ENCODE results near the gene ZRANB3. TPM values are rescaled to one million over a fixed set of nuclear protein-coding genes. Genes with fewer than 3 reads are reported as not detected.

The ZRANB3 gene
- total and polyA plus RNA-seq, 2 donors (not counting 3 experiments of a cell fraction or from before 2014, with no cell fraction given) = 2.2 to 6.0 TPM

DNA sequence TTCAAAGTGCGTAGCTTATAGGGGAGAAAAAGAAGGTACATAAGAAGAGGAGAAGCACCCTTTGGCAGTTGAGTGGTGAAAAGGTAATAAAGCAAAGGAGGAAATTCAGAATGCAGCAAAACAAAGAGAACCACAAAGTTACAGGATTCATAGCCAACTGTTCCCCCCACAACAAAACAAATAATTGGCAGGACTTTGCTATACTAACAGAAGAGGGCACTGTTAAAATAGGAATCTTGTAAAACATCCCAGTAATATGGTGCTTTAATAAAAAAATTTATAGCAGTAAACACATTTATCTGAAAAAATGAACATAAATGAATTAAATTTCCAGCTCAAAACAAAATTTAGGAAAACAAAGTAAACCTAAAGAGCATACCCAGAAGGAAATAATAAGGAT is 42.6 kb upstream of the ZRANB3 start:
- no TSS peak for BruUV-seq (replicated peaks)

More for the DNA sequence above, 42.6 kb upstream of the ZRANB3 start:
- intact Hi-C loops (cut with micrococcal nuclease) (no loop called here), dilution Hi-C loops (cut with MboI; ENCODE audit: extremely low pct_ligation_motif_present, low sequenced_read_pairs) (no loop called here)
- Histone ChIP-seq H4K20me1 (replicated peaks; ENCODE audit: control insufficient read depth, extremely low read depth, insufficient read depth, low read length) (no peaks in the 10 kb centered on the region), H3K27ac (ENCODE audit: insufficient read depth, low read depth, low read length) (no peak overlapping the region), H3K9me3 (replicated peaks; ENCODE audit: control insufficient read depth, insufficient read depth, low read length) (no peaks in the 10 kb centered on the region), H3K9me1 (replicated peaks; ENCODE audit: control insufficient read depth, extremely low read depth, insufficient read depth, low read length) (no peaks in the 10 kb centered on the region), H3K4me2 (ENCODE audit: insufficient read depth, low read length) (no peak overlapping the region), H2AFZ (ENCODE audit: low read depth, low read length) (no peak overlapping the region), H3K4me3 (replicated peaks in 1 of 3; ENCODE audit: insufficient read depth in 1 of 3, low read depth in 1 of 3, low read length in 3 of 3) (no peak overlapping the region), H3K36me3 (ENCODE audit: control insufficient read depth in 2 of 2, extremely low read depth in 1 of 2, insufficient read depth in 2 of 2, low read length in 2 of 2) (no peaks in the 10 kb centered on the region), H3K4me1 (ENCODE audit: control insufficient read depth, extremely low read depth, insufficient read depth, low read length) (no peaks in the 10 kb centered on the region), H3K79me2 (ENCODE audit: control insufficient read depth, insufficient read depth, low read length) (no peaks in the 10 kb centered on the region), H3K9ac (replicated peaks; ENCODE audit: extremely low read depth, insufficient read depth, low read length) (no peak overlapping the region), H3K27me3 (ENCODE audit: control insufficient read depth in 2 of 2, insufficient read depth in 2 of 2, low read length in 2 of 2) (no peaks in the 10 kb centered on the region)
- ChIA-PET CTCF (interaction anchor here (0.9 to 2.5 kb wide), 5 partner anchors 12 to 585 kb away, joined by 3 to 22 read pairs (median 7); partner anchors contain the start of genes R3HDM1 and ZRANB3), POLR2A (interaction anchor here (1.2 kb wide), 1 partner anchor 24 kb away, joined by 4 read pairs; no protein-coding TSS in a partner anchor)
- DNase-seq (ENCODE audit: low read depth, low spot score) = peak; percentile 1
- TF ChIP-seq CTCF (IDR thresholded peaks at IDR 0.05; ENCODE audit: extremely low read depth in 1 of 2, insufficient read depth in 1 of 2, low read depth in 1 of 2, low read length in 2 of 2) (no peak), MAX (IDR thresholded peaks at IDR 0.05; ENCODE audit: insufficient read depth, insufficient read length) (no peak), POLR2A (IDR thresholded peaks at IDR 0.05; ENCODE audit: low read depth, low read length) (no peak), GATA2 (IDR thresholded peaks at IDR 0.05; ENCODE audit: insufficient read depth, insufficient read length, low read depth, low read length) (no peak), POLR2AphosphoS5 (IDR thresholded peaks at IDR 0.05; ENCODE audit: insufficient read depth, low read depth, low read length) (no peak), MYC (IDR thresholded peaks at IDR 0.05; ENCODE audit: low read depth, low read length) (no peak)
- FAIRE-seq = no peak

Data from endothelial cell of umbilical vein (primary cell).